Neuronal stem cell (in vitro differentiated cells): Measurements from ENCODE around the gene LGALS16.
A peak's percentile ranks its signal among the peaks of the same experiment; 100 is the strongest.

ENCODE experiments used
- DNase-seq: peaks from one replicate; pipeline ENCODE4 v3.0.0-alpha.2; 2013; ENCODE audit warnings: low spot score
- H2AFZ ChIP-seq: one replicate; pipeline ENCODE4 v1.6.1; 2013; ENCODE audit warnings: mild to moderate bottlenecking, low read length, inconsistent platforms
- H2AK5ac ChIP-seq: 2 replicates; pipeline ENCODE4 v1.6.1; 2013; ENCODE audit warnings: low read depth, mild to moderate bottlenecking, inconsistent platforms, low read length, moderate library complexity, mixed read lengths
- H2BK120ac ChIP-seq: 2 replicates; pipeline ENCODE4 v1.6.1; 2013; ENCODE audit warnings: low read depth, mild to moderate bottlenecking, inconsistent platforms, low read length, moderate library complexity, mixed read lengths
- H2BK12ac ChIP-seq: one replicate; pipeline ENCODE4 v1.6.1; 2013; ENCODE audit warnings: low read length, inconsistent platforms
- H2BK15ac ChIP-seq: 2 replicates; pipeline ENCODE4 v1.6.1; 2013; ENCODE audit warnings: mild to moderate bottlenecking, low read length, inconsistent platforms, mixed read lengths
- H2BK5ac ChIP-seq: one replicate; pipeline ENCODE4 v1.6.1; 2013; ENCODE audit warnings: inconsistent platforms, mild to moderate bottlenecking, low read length, moderate library complexity
- H3K14ac ChIP-seq: one replicate; pipeline ENCODE4 v1.6.1; 2013; ENCODE audit warnings: low read length, inconsistent platforms
- H3K18ac ChIP-seq: 2 replicates; pipeline ENCODE4 v1.6.1; 2013; ENCODE audit warnings: low read length, inconsistent platforms
- H3K23ac ChIP-seq: 2 replicates; pipeline ENCODE4 v1.6.1; 2013; ENCODE audit warnings: low read depth, mild to moderate bottlenecking, mixed read lengths, low read length, inconsistent platforms; ENCODE audit not compliant: poor library complexity
- H3K27ac ChIP-seq: replicated peaks from 3 replicates; pipeline ENCODE4 v1.5.1; 2013; ENCODE audit warnings: low read length, inconsistent platforms
- H3K27me3 ChIP-seq, 3 experiments: 2 replicates each; pipeline ENCODE4 v1.6.1; 2013; ENCODE audit warnings: low read length in 3 of 3, mild to moderate bottlenecking in 2 of 3, inconsistent platforms in 1 of 3, low read depth in 1 of 3, mixed read lengths in 1 of 3, moderate library complexity in 1 of 3; ENCODE audit not compliant: control insufficient read depth in 3 of 3, insufficient read depth in 3 of 3
- H3K36me3 ChIP-seq, 2 donors: replicated peaks in 1 of 2; 2 replicates each; pipeline ENCODE4 v1.6.1; 2013; ENCODE audit warnings: low read length in 2 of 2; ENCODE audit not compliant: control insufficient read depth in 2 of 2, insufficient read depth in 2 of 2
- H3K4ac ChIP-seq: 2 replicates; pipeline ENCODE4 v1.6.1; 2013; ENCODE audit warnings: inconsistent platforms, mild to moderate bottlenecking, low read length, moderate library complexity
- H3K4me1 ChIP-seq, 2 donors: 1 replicate in 1 of 2; 2 replicates in 1 of 2; pipeline ENCODE4 v1.6.1; 2013; ENCODE audit warnings: low read length in 2 of 2, low read depth in 1 of 2; ENCODE audit not compliant: control insufficient read depth in 2 of 2, insufficient read depth in 1 of 2
- H3K4me2 ChIP-seq: one replicate; pipeline ENCODE4 v1.6.1; 2013; ENCODE audit warnings: mild to moderate bottlenecking, low read length, inconsistent platforms; ENCODE audit not compliant: insufficient read depth, poor library complexity, severe bottlenecking
- H3K4me3 ChIP-seq, 2 donors: 2 replicates each; pipeline ENCODE4 v1.5.1; 2013; ENCODE audit warnings: low read length in 2 of 2, mild to moderate bottlenecking in 2 of 2, inconsistent platforms in 1 of 2, moderate library complexity in 1 of 2
- H3K79me1 ChIP-seq: one replicate; pipeline ENCODE4 v1.6.1; 2013; ENCODE audit warnings: low read depth, mild to moderate bottlenecking, inconsistent platforms, low read length, moderate library complexity
- H3K9ac ChIP-seq: one replicate; pipeline ENCODE4 v1.6.1; 2013; ENCODE audit warnings: mild to moderate bottlenecking, low read depth, low read length, inconsistent platforms; ENCODE audit not compliant: poor library complexity
- H3K9me3 ChIP-seq, 2 donors: replicated peaks in 1 of 2; 2 replicates each; pipeline versions ENCODE3 to v1.6.1; 2013; ENCODE audit warnings: low read length in 2 of 2, mild to moderate bottlenecking in 2 of 2, inconsistent platforms in 1 of 2, low read depth in 1 of 2, mixed read lengths in 1 of 2, moderate library complexity in 1 of 2; ENCODE audit not compliant: control insufficient read depth in 2 of 2, insufficient read depth in 1 of 2
- H4K8ac ChIP-seq: one replicate; pipeline ENCODE4 v1.6.1; 2013; ENCODE audit warnings: low read depth, mild to moderate bottlenecking, inconsistent platforms, low read length, moderate library complexity
- H4K91ac ChIP-seq: one replicate; pipeline ENCODE4 v1.6.1; 2013; ENCODE audit warnings: low read length, low read depth, mild to moderate bottlenecking, inconsistent platforms; ENCODE audit not compliant: poor library complexity
- WGBS, 2 donors: extraction: QIAGEN DNeasy Blood & Tissue Kit; methylation state at CpG; one replicate each; pipeline ENCODE4 v1.1.7; 2013; ENCODE audit warnings: missing lambda C conversion rate in 2 of 2, mixed read lengths in 1 of 2; ENCODE audit not compliant: insufficient read length in 2 of 2, insufficient replicate concordance in 1 of 2; ENCODE audit errors: extremely low coverage in 2 of 2; 5-methylcytosine and 5-hydroxymethylcytosine counted together

Gene LGALS16

GRCh38 chr19:39645800-39646411 lies 9.8 kb upstream of the LGALS16 start:
- no peak overlapping the region for H4K91ac ChIP-seq
- no peak overlapping the region for H2BK12ac ChIP-seq
- H3K36me3 ChIP-seq = no peaks in the 10 kb centered on the region
- no CpG with 5 or more reads among the region's 6 CpGs for WGBS, 2 donors
- H3K4me3 ChIP-seq = no peak overlapping the region
- no peak overlapping the region for H3K14ac ChIP-seq
- H2BK5ac ChIP-seq = no peak overlapping the region
- no peak overlapping the region for H3K4me2 ChIP-seq
- H4K8ac ChIP-seq = no peak overlapping the region
- H3K79me1 ChIP-seq = no peaks in the 10 kb centered on the region
- H2BK120ac ChIP-seq = no peak overlapping the region
- no peak overlapping the region for H3K4ac ChIP-seq
- peaks cover 0 to 2% (median 0%) of the 10 kb centered on the region in 3 experiments for H3K27me3 ChIP-seq
- no peak overlapping the region for H2BK15ac ChIP-seq
- H3K9ac ChIP-seq = no peak overlapping the region
- H3K18ac ChIP-seq = no peak overlapping the region
- H2AK5ac ChIP-seq = no peak overlapping the region
- no peaks in the 10 kb centered on the region for H3K4me1 ChIP-seq
- H3K9me3 ChIP-seq = no peaks in the 10 kb centered on the region
- no peak overlapping the region for H3K27ac ChIP-seq
- DNase-seq = peak; percentile 38
- no peak overlapping the region for H3K23ac ChIP-seq
- H2AFZ ChIP-seq = no peak overlapping the region

GRCh38 chr19:39647918-39648317 lies 7.8 kb upstream of the LGALS16 start:
- H3K18ac ChIP-seq = no peak overlapping the region
- no CpG with 5 or more reads among the region's 3 CpGs for WGBS, 2 donors
- peaks cover 0 to 2% (median 0%) of the 10 kb centered on the region in 3 experiments for H3K27me3 ChIP-seq
- H2BK15ac ChIP-seq = no peak overlapping the region
- no peak overlapping the region for H3K4me3 ChIP-seq
- no peak overlapping the region for H3K23ac ChIP-seq
- no peak overlapping the region for H2BK5ac ChIP-seq
- no peak overlapping the region for H2AK5ac ChIP-seq
- no peak overlapping the region for H3K4ac ChIP-seq
- DNase-seq = no peak
- no peaks in the 10 kb centered on the region for H3K36me3 ChIP-seq
- no peaks in the 10 kb centered on the region for H3K79me1 ChIP-seq
- H3K4me2 ChIP-seq = no peak overlapping the region
- no peak overlapping the region for H2BK120ac ChIP-seq
- H3K4me1 ChIP-seq = no peaks in the 10 kb centered on the region
- H3K9me3 ChIP-seq = no peaks in the 10 kb centered on the region
- no peak overlapping the region for H4K91ac ChIP-seq
- H3K14ac ChIP-seq = no peak overlapping the region
- no peak overlapping the region for H3K9ac ChIP-seq
- no peak overlapping the region for H3K27ac ChIP-seq
- H2BK12ac ChIP-seq = no peak overlapping the region
- no peak overlapping the region for H2AFZ ChIP-seq
- no peak overlapping the region for H4K8ac ChIP-seq

- Histone ChIP-seq H2AFZ (no peak overlapping the region), H4K91ac (no peak overlapping the region), H3K27ac (no peak overlapping the region), H3K27me3 (peaks cover 0 to 3% (median 0%) of the 10 kb centered on the region in 3 experiments), H3K23ac (no peak overlapping the region), H4K8ac (no peak overlapping the region), H3K9me3 (no peaks in the 10 kb centered on the region), H3K4me3 (no peak overlapping the region), H3K4me2 (no peak overlapping the region), H3K18ac (no peak overlapping the region), H2BK15ac (no peak overlapping the region), H2BK5ac (no peak overlapping the region), H2BK120ac (no peak overlapping the region), H3K4me1 (no peaks in the 10 kb centered on the region), H3K79me1 (peaks cover 1% of the 10 kb centered on the region), H3K14ac (no peak overlapping the region), H3K4ac (no peak overlapping the region), H3K36me3 (no peaks in the 10 kb centered on the region), H2AK5ac (no peak overlapping the region), H2BK12ac (no peak overlapping the region), H3K9ac (no peak overlapping the region)
- WGBS, 2 donors = no CpG with 5 or more reads among the region's 4 CpGs
- DNase-seq = no peak
These were observed 4.1 kb downstream of the LGALS16 start for GRCh38 chr19:39659791-39660190.

- H3K79me1 ChIP-seq = peaks cover 1% of the 10 kb centered on the region
- H3K9ac ChIP-seq = no peak overlapping the region
- no peak overlapping the region for H3K4ac ChIP-seq
- no peak overlapping the region for H2AK5ac ChIP-seq
- H2BK12ac ChIP-seq = no peak overlapping the region
- H2AFZ ChIP-seq = no peak overlapping the region
- no peak overlapping the region for H3K23ac ChIP-seq
- no peak overlapping the region for H2BK15ac ChIP-seq
- H3K4me2 ChIP-seq = no peak overlapping the region
- H3K36me3 ChIP-seq = no peaks in the 10 kb centered on the region
- H4K8ac ChIP-seq = no peak overlapping the region
- no peak overlapping the region for H4K91ac ChIP-seq
- no peak for DNase-seq
- H3K4me3 ChIP-seq = no peak overlapping the region
- no peaks in the 10 kb centered on the region for H3K9me3 ChIP-seq
- no peak overlapping the region for H2BK120ac ChIP-seq
- no peaks in the 10 kb centered on the region for H3K4me1 ChIP-seq
- H3K18ac ChIP-seq = no peak overlapping the region
- H3K27me3 ChIP-seq = peaks cover 0 to 3% (median 0%) of the 10 kb centered on the region in 3 experiments
- H3K14ac ChIP-seq = no peak overlapping the region
- H2BK5ac ChIP-seq = no peak overlapping the region
- no CpG with 5 or more reads among the region's 4 CpGs for WGBS, 2 donors
- H3K27ac ChIP-seq = no peak overlapping the region
These were observed 4.9 kb downstream of the LGALS16 start for GRCh38 chr19:39660661-39661060.
